Stimulated activated CD8-positive, alpha-beta memory T cell treated with anti-CD3 and anti-CD28 coated beads, Interleukin-4, amount 100 ng/mL, for 4 hours (primary cell): ENCODE results near the gene OR51V1.
"Not testable (repeated sequence)": the region's sequence is repeated elsewhere in the genome, so short reads cannot be mapped to it uniquely, and the experiment has no call there.

Experiments used
- DNase-seq, 2 donors: peaks; one replicate each; pipeline ENCODE4 v3.0.0-alpha.2; 2020; ENCODE audit warnings: low read depth in 2 of 2, low spot score in 1 of 2

Gene OR51V1

GRCh38 chr11:5200582-5200981 lies at the start of gene OR51V1:
Gene OR51V1 (minus strand): TSS chr11:5200682. CDS start chr11:5200682, 0 bp downstream.
- no peak for DNase-seq

GRCh38 chr11:5249807-5250396 lies 49.4 kb upstream of the OR51V1 start, which contains the start of gene HBG1:
Gene HBG1 (minus strand): TSS chr11:5249857. CDS start chr11:5249804, 53 bp downstream.
- DNase-seq: not testable (repeated sequence)

- not testable (repeated sequence) for DNase-seq
Observed at GRCh38 chr11:5248498-5248897, 48.0 kb upstream of the OR51V1 start.

GRCh38 chr11:5247472-5248192 lies 47.1 kb upstream of the OR51V1 start:
- no peak for DNase-seq

- DNase-seq: no peak
Observed at GRCh38 chr11:5246772-5247471, 46.4 kb upstream of the OR51V1 start.

- no peak for DNase-seq
Observed at GRCh38 chr11:5245155-5245554, 44.7 kb upstream of the OR51V1 start.

GRCh38 chr11:5243816-5244180 lies 43.3 kb upstream of the OR51V1 start:
- no peak for DNase-seq

- no peak for DNase-seq
Observed at GRCh38 chr11:5242933-5243815, 42.7 kb upstream of the OR51V1 start.

- DNase-seq: no peak
Observed at GRCh38 chr11:5242208-5242607, 41.7 kb upstream of the OR51V1 start.

GRCh38 chr11:5241458-5241857 lies 41.0 kb upstream of the OR51V1 start:
- DNase-seq: no peak

GRCh38 chr11:5240458-5240857 lies 40.0 kb upstream of the OR51V1 start:
- no peak for DNase-seq

- no peak for DNase-seq
Observed at GRCh38 chr11:5240056-5240455, 39.6 kb upstream of the OR51V1 start.

GRCh38 chr11:5239046-5239445 lies 38.6 kb upstream of the OR51V1 start:
- no peak for DNase-seq

GRCh38 chr11:5238486-5238885 lies 38.0 kb upstream of the OR51V1 start:
- DNase-seq: no peak

GRCh38 chr11:5237420-5237819 lies 36.9 kb upstream of the OR51V1 start:
- no peak for DNase-seq

GRCh38 chr11:5235364-5236095 lies 35.0 kb upstream of the OR51V1 start:
- DNase-seq: no peak

- no peak for DNase-seq
Observed at GRCh38 chr11:5234381-5234834, 33.9 kb upstream of the OR51V1 start, which contains the start of gene HBD. Gene HBD (minus strand): TSS chr11:5234483. CDS start chr11:5234433, 50 bp downstream.

GRCh38 chr11:5233307-5233706 lies 32.8 kb upstream of the OR51V1 start:
- no peak for DNase-seq

GRCh38 chr11:5232821-5233220 lies 32.3 kb upstream of the OR51V1 start:
- no peak for DNase-seq

- DNase-seq: no peak
Observed at GRCh38 chr11:5232176-5232575, 31.7 kb upstream of the OR51V1 start.
